Measurements from ENCODE around the gene RND3. TPM values are rescaled to one million over a fixed set of nuclear protein-coding genes. Genes with fewer than 3 reads are reported as not detected.
A peak's percentile ranks its signal among the peaks of the same experiment; 100 is the strongest.

Gene RND3
- total and polyA plus RNA-seq, 12 donors, result 15.4 to 74.3 (median 35.6) TPM

GRCh38 chr2:150465703-150466569 is 21.5 kb downstream of the RND3 start:
- Histone ChIP-seq H3K9me3 (no peaks in the 10 kb centered on the region), H3K4me3 (no peak overlapping the region)

GRCh38 chr2:150464986-150465385 is 22.5 kb downstream of the RND3 start:
- H3K9me3 ChIP-seq, result no peaks in the 10 kb centered on the region
- H3K4me1 ChIP-seq, result peaks cover 0 to 17% (median 4%) of the 10 kb centered on the region in 9 donors
- DNase-seq, result no peak
- H3K27ac ChIP-seq, result no peak overlapping the region
- H3K27me3 ChIP-seq, result no peaks in the 10 kb centered on the region
- no peak for ATAC-seq
- intact Hi-C loops (cut with DNase I), result no loop called here
- 98 to 100% methylated on average over 1 of the region's 1 CpG for WGBS, 2 donors
- TF ChIP-seq, protein P1, sequence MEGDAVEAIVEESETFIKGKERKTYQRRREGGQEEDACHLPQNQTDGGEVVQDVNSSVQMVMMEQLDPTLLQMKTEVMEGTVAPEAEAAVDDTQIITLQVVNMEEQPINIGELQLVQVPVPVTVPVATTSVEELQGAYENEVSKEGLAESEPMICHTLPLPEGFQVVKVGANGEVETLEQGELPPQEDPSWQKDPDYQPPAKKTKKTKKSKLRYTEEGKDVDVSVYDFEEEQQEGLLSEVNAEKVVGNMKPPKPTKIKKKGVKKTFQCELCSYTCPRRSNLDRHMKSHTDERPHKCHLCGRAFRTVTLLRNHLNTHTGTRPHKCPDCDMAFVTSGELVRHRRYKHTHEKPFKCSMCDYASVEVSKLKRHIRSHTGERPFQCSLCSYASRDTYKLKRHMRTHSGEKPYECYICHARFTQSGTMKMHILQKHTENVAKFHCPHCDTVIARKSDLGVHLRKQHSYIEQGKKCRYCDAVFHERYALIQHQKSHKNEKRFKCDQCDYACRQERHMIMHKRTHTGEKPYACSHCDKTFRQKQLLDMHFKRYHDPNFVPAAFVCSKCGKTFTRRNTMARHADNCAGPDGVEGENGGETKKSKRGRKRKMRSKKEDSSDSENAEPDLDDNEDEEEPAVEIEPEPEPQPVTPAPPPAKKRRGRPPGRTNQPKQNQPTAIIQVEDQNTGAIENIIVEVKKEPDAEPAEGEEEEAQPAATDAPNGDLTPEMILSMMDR (IDR thresholded peaks at IDR 0.05), result no peak
- H3K4me3 ChIP-seq, result no peak overlapping the region
- peaks cover 0 to 27% (median 13%) of the 10 kb centered on the region in 9 donors for H3K36me3 ChIP-seq

More at GRCh38 chr2:150465703-150466569, 21.5 kb downstream of the RND3 start:
- Histone ChIP-seq H3K36me3 (peaks cover 0 to 36% (median 22%) of the 10 kb centered on the region in 9 donors), H3K27me3 (no peaks in the 10 kb centered on the region), H3K27ac (peak overlapping the region in 3 of 10 donors; percentile 14 to 50 (median 40)), H3K4me1 (peaks cover 0 to 17% (median 4%) of the 10 kb centered on the region in 9 donors)
- intact Hi-C loops (cut with DNase I), result no loop called here
- TF ChIP-seq, protein P1 (IDR thresholded peaks at IDR 0.05), result no peak
- WGBS, 2 donors, result 95 to 96% methylated on average over 4 of the region's 4 CpGs
- DNase-seq (no peak), ATAC-seq (no peak)

- no peak overlapping the region for H3K4me3 ChIP-seq
- peaks cover 0 to 19% (median 10%) of the 10 kb centered on the region in 9 donors for H3K36me3 ChIP-seq
- no peaks in the 10 kb centered on the region for H3K9me3 ChIP-seq
- TF ChIP-seq, protein P1 (IDR thresholded peaks at IDR 0.05), result no peak
- peak overlapping the region in 1 of 10 donors; percentile 6 for H3K27ac ChIP-seq
- intact Hi-C loops (cut with DNase I), result no loop called here
- 61 to 82% methylated on average over 1 of the region's 1 CpG for WGBS, 2 donors
- H3K4me1 ChIP-seq, result peaks cover 0 to 17% (median 4%) of the 10 kb centered on the region in 9 donors
- no peak for ATAC-seq
- H3K27me3 ChIP-seq, result no peaks in the 10 kb centered on the region
- DNase-seq, result no peak
Observed at GRCh38 chr2:150464270-150464669, 23.2 kb downstream of the RND3 start.

- Histone ChIP-seq H3K4me3 (no peak overlapping the region), H3K36me3 (peaks cover 0 to 4% (median 0%) of the 10 kb centered on the region in 9 donors), H3K4me1 (peaks cover 0 to 15% (median 4%) of the 10 kb centered on the region in 9 donors), H3K27me3 (no peaks in the 10 kb centered on the region), H3K27ac (no peak overlapping the region), H3K9me3 (no peaks in the 10 kb centered on the region)
- intact Hi-C loops (cut with DNase I), result no loop called here
- ATAC-seq, result no peak
- DNase-seq, result no peak
- TF ChIP-seq, protein P1 (IDR thresholded peaks at IDR 0.05), result no peak
- 53 to 56% methylated on average over 2 of the region's 2 CpGs for WGBS, 2 donors
Observed at GRCh38 chr2:150462770-150463169, 24.7 kb downstream of the RND3 start.

Measured in heart right ventricle (tissue), 16 donors.